Fibroblast of lung (primary cell): ENCODE data around the gene SLC12A1.

ENCODE experiments used
- EZH2 ChIP-seq: IDR thresholded peaks from 2 replicates; pipeline ENCODE4 v1.5.1; 2012; ENCODE audit warnings: low read length, control low read depth, mild to moderate bottlenecking; ENCODE audit errors: missing control alignments
- TF ChIP-seq, protein P1 (sequence below), 2 donors: IDR thresholded peaks in 1 of 2; conservative IDR thresholded peaks in 1 of 2; 1 replicate in 1 of 2; 2 replicates in 1 of 2; pipeline ENCODE4 v1.5.1; 2011 to 2012; ENCODE audit warnings: low read length in 2 of 2, control low read depth in 1 of 2, inconsistent platforms in 1 of 2, low read depth in 1 of 2, mild to moderate bottlenecking in 1 of 2

DNA sequence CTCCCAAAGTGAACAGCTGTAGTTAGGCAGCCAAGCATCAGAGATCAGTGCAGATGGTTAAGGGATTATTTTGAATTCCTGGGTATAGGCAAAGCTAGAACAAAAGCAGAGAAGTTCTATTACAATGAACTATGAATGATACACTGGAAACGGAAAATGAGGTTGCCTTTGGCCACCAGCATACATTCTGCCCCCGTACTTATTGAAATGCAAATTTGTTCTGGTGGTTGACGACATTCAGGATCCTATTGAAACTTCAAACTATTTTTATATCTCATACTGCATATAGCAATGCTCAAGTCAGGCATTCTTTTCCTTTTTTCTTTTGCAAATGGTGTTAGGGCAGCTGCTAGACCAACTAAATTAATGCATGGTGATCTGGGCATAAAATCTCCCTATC, 61.7 kb downstream of the SLC12A1 start:
- TF ChIP-seq, protein P1, sequence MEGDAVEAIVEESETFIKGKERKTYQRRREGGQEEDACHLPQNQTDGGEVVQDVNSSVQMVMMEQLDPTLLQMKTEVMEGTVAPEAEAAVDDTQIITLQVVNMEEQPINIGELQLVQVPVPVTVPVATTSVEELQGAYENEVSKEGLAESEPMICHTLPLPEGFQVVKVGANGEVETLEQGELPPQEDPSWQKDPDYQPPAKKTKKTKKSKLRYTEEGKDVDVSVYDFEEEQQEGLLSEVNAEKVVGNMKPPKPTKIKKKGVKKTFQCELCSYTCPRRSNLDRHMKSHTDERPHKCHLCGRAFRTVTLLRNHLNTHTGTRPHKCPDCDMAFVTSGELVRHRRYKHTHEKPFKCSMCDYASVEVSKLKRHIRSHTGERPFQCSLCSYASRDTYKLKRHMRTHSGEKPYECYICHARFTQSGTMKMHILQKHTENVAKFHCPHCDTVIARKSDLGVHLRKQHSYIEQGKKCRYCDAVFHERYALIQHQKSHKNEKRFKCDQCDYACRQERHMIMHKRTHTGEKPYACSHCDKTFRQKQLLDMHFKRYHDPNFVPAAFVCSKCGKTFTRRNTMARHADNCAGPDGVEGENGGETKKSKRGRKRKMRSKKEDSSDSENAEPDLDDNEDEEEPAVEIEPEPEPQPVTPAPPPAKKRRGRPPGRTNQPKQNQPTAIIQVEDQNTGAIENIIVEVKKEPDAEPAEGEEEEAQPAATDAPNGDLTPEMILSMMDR (conservative IDR thresholded peaks at IDR 0.05 in 1 of 2, IDR thresholded peaks at IDR 0.05 in 1 of 2; ENCODE audit: low read depth in 1 of 2, low read length in 2 of 2) = no peak
- no peak for TF ChIP-seq EZH2
